ENCODE data around the gene IDUA.

GRCh38 chr4:967113-968104 lies 19.4 kb upstream of the IDUA start:
- TF ChIP-seq POLR2A (IDR thresholded peaks at IDR 0.05) (no peak), CTCF (IDR thresholded peaks at IDR 0.05) (no peak)
